Diencephalon (tissue), 1 donor: ENCODE data around the gene IQCM. TPM values are rescaled to one million over a fixed set of nuclear protein-coding genes. Genes with fewer than 3 reads are reported as not detected.

Source experiments
- total RNA-seq: library from RNA; depleted of rRNA; stranded (reverse); fragments of >200 nt; gene quantifications from one replicate; pipeline ENCODE4 v1.2.3, GENCODE V29; 2014

The IQCM gene
- total RNA-seq = not detected

DNA sequence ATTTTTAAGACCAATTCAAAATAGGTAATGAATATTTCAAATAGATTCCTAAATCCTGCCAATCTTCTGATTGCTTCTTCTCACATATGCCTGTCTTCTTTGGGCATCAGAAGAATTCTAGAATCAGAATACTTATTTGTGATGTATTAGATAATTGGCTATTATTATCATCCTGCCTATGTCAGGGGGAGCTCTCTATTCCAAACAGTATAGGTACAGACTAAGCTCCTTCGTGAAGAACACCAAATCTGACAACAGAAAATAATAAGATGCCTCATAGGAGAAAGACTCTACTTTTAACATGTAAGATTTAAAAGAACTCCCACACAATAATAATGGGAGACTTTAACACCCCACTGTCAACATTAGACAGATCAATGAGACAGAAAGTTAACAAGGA is at the start of gene IQCM:
IQCM (minus strand) TSS at position 101 of the 400 bp plus-strand sequence. CDS start 73,152 bp downstream, outside the sequence.

